GM23248 (cell line): ENCODE measurements around the gene NEK11. TPM values are rescaled to one million over a fixed set of nuclear protein-coding genes. Genes with fewer than 3 reads are reported as not detected.
"Not testable (repeated sequence)": the region's sequence is repeated elsewhere in the genome, so short reads cannot be mapped to it uniquely, and the experiment has no call there.

Source experiments
- DNase-seq: peaks from one replicate; pipeline ENCODE4 v3.0.0-alpha.2; 2015
- H2AFZ ChIP-seq: fragments of 200-600 bp; sonication (generic); 2 replicates; pipeline ENCODE4 v1.6.1; 2016; ENCODE audit warnings: antibody characterized with exemption
- H3F3A ChIP-seq: fragments of 200-600 bp; sonication (generic); 2 replicates; pipeline ENCODE4 v1.6.1; 2016; ENCODE audit warnings: mild to moderate bottlenecking, antibody characterized with exemption, mixed run types; ENCODE audit not compliant: insufficient read depth
- H3K27ac ChIP-seq: fragments of 200-600 bp; sonication (generic); 2 replicates; pipeline ENCODE4 v1.5.1; 2016; ENCODE audit warnings: mild to moderate bottlenecking
- H3K27me3 ChIP-seq: fragments of 200-600 bp; sonication (generic); replicated peaks from 2 replicates; pipeline ENCODE4 v1.6.1; 2016; ENCODE audit warnings: mild to moderate bottlenecking; ENCODE audit not compliant: insufficient read depth
- H3K36me3 ChIP-seq: fragments of 200-600 bp; sonication (generic); 2 replicates; pipeline ENCODE4 v1.6.1; 2016; ENCODE audit warnings: low read depth, mild to moderate bottlenecking
- H3K4me1 ChIP-seq: fragments of 200-600 bp; sonication (generic); 2 replicates; pipeline ENCODE4 v1.6.1; 2016; ENCODE audit warnings: mild to moderate bottlenecking; ENCODE audit not compliant: insufficient read depth
- H3K4me2 ChIP-seq: fragments of 200-600 bp; sonication (generic); one replicate; pipeline ENCODE4 v1.6.1; 2016; ENCODE audit warnings: mild to moderate bottlenecking; ENCODE audit not compliant: unreplicated experiment
- H3K4me3 ChIP-seq: fragments of 200-600 bp; sonication (generic); 2 replicates; pipeline ENCODE4 v1.5.1; 2016; ENCODE audit warnings: mild to moderate bottlenecking
- H3K79me2 ChIP-seq: fragments of 200-600 bp; sonication (generic); 2 replicates; pipeline ENCODE4 v1.6.1; 2016; ENCODE audit warnings: mild to moderate bottlenecking; ENCODE audit not compliant: insufficient read depth
- H3K9ac ChIP-seq: fragments of 200-600 bp; sonication (generic); 2 replicates; pipeline ENCODE4 v1.6.1; 2016; ENCODE audit warnings: mild to moderate bottlenecking
- H3K9me2 ChIP-seq: fragments of 200-600 bp; sonication (generic); 2 replicates; pipeline ENCODE4 v1.6.1; 2016; ENCODE audit warnings: mixed run types, mild to moderate bottlenecking, moderate library complexity; ENCODE audit not compliant: insufficient read depth
- H3K9me3 ChIP-seq: fragments of 200-600 bp; sonication (generic); one replicate; pipeline ENCODE4 v1.6.1; 2017; ENCODE audit warnings: low read depth
- H4K20me1 ChIP-seq: fragments of 200-600 bp; sonication (generic); 2 replicates; pipeline ENCODE4 v1.6.0; 2016; ENCODE audit not compliant: insufficient read depth
- EZH2 ChIP-seq: fragments of 200-600 bp; sonication (generic); IDR thresholded peaks from 2 replicates; pipeline ENCODE4 v1.6.1; 2018; ENCODE audit warnings: antibody characterized with exemption, mild to moderate bottlenecking; ENCODE audit not compliant: insufficient read depth, poor library complexity, severe bottlenecking
- EZH2phosphoT487 ChIP-seq: fragments of 200-600 bp; sonication (generic); IDR thresholded peaks from 2 replicates; pipeline ENCODE4 v1.6.1; 2018; ENCODE audit warnings: antibody characterized with exemption, moderate library complexity, mild to moderate bottlenecking, low read depth; ENCODE audit not compliant: insufficient read depth
- WGBS, 2 experiments: methylation state at CpG; one replicate each; pipeline ENCODE4 v1.1.6; 2015 to 2017; ENCODE audit warnings: low lambda C conversion rate in 2 of 2, low coverage in 1 of 2; ENCODE audit errors: missing lambda C conversion rate in 2 of 2; 5-methylcytosine and 5-hydroxymethylcytosine counted together
- in situ Hi-C: fragments of 300-500 bp; cut with MboI; formaldehyde crosslinking; loops from 2 replicates; pipeline ENCODE4 v1.15.0; 2020
- polyA plus RNA-seq: library from polyadenylated mRNA; unstranded; fragments of >200 nt; fragmentation: Nextera tagmentation; extraction: Ambion mirVana; gene quantifications from 2 replicates; pipeline ENCODE4 v1.2.1, GENCODE V29; 2016
- total RNA-seq: library from RNA; depleted of rRNA; stranded (reverse); fragments of >200 nt; shearing (Covaris generic); gene quantifications from 2 replicates; pipeline ENCODE4 v1.2.3, GENCODE V29; 2014

Gene NEK11
- total and polyA plus RNA-seq, 2 experiments from 2014 or later = 7.6 to 18.5 TPM

- Histone ChIP-seq H3K4me3 (no peak overlapping the region), H3K27me3 (no peaks in the 10 kb centered on the region), H3K79me2 (no peaks in the 10 kb centered on the region), H3K27ac (no peak overlapping the region), H3K4me2 (no peak overlapping the region), H3K9ac (no peak overlapping the region), H3F3A (no peaks in the 10 kb centered on the region), H3K9me2 (no peaks in the 10 kb centered on the region), H2AFZ (no peak overlapping the region), H3K9me3 (no peaks in the 10 kb centered on the region), H4K20me1 (no peaks in the 10 kb centered on the region), H3K36me3 (no peaks in the 10 kb centered on the region), H3K4me1 (no peaks in the 10 kb centered on the region)
- in situ Hi-C loops = no loop called here
- WGBS, 2 experiments = 82 to 89% methylated on average over 1 of the region's 1 CpG
- TF ChIP-seq EZH2 = no peak
- TF ChIP-seq EZH2phosphoT487 = no peak
- DNase-seq = peak; percentile 55
These were observed 299.6 kb downstream of the NEK11 start for GRCh38 chr3:131326307-131326706.

GRCh38 chr3:131328721-131329120 lies 302.0 kb downstream of the NEK11 start:
- H3F3A ChIP-seq = no peaks in the 10 kb centered on the region
- no peak overlapping the region for H3K4me2 ChIP-seq
- H3K27ac ChIP-seq = no peak overlapping the region
- H3K36me3 ChIP-seq = no peaks in the 10 kb centered on the region
- no peaks in the 10 kb centered on the region for H3K79me2 ChIP-seq
- no peak overlapping the region for H3K9ac ChIP-seq
- in situ Hi-C loops = no loop called here
- WGBS, 2 experiments = 31 to 41% methylated on average over 3 of the region's 3 CpGs
- no peaks in the 10 kb centered on the region for H3K4me1 ChIP-seq
- H2AFZ ChIP-seq = no peak overlapping the region
- no peaks in the 10 kb centered on the region for H3K9me2 ChIP-seq
- no peaks in the 10 kb centered on the region for H3K9me3 ChIP-seq
- H4K20me1 ChIP-seq = no peaks in the 10 kb centered on the region
- no peak for TF ChIP-seq EZH2
- no peak for TF ChIP-seq EZH2phosphoT487
- H3K4me3 ChIP-seq = no peak overlapping the region
- no peaks in the 10 kb centered on the region for H3K27me3 ChIP-seq
- DNase-seq = no peak

GRCh38 chr3:131329774-131330173 lies 303.1 kb downstream of the NEK11 start:
- no peaks in the 10 kb centered on the region for H4K20me1 ChIP-seq
- no peak for DNase-seq
- H3K4me1 ChIP-seq = no peaks in the 10 kb centered on the region
- TF ChIP-seq EZH2 (no peak), EZH2phosphoT487 (no peak)
- no peak overlapping the region for H3K9ac ChIP-seq
- in situ Hi-C loops = no loop called here
- 81 to 88% methylated on average over 5 of the region's 5 CpGs for WGBS, 2 experiments
- no peaks in the 10 kb centered on the region for H3F3A ChIP-seq
- H3K9me2 ChIP-seq = no peaks in the 10 kb centered on the region
- no peak overlapping the region for H3K4me2 ChIP-seq
- H3K9me3 ChIP-seq = no peaks in the 10 kb centered on the region
- H3K36me3 ChIP-seq = no peaks in the 10 kb centered on the region
- no peak overlapping the region for H2AFZ ChIP-seq
- no peaks in the 10 kb centered on the region for H3K79me2 ChIP-seq
- H3K4me3 ChIP-seq = no peak overlapping the region
- no peaks in the 10 kb centered on the region for H3K27me3 ChIP-seq
- no peak overlapping the region for H3K27ac ChIP-seq

DNA sequence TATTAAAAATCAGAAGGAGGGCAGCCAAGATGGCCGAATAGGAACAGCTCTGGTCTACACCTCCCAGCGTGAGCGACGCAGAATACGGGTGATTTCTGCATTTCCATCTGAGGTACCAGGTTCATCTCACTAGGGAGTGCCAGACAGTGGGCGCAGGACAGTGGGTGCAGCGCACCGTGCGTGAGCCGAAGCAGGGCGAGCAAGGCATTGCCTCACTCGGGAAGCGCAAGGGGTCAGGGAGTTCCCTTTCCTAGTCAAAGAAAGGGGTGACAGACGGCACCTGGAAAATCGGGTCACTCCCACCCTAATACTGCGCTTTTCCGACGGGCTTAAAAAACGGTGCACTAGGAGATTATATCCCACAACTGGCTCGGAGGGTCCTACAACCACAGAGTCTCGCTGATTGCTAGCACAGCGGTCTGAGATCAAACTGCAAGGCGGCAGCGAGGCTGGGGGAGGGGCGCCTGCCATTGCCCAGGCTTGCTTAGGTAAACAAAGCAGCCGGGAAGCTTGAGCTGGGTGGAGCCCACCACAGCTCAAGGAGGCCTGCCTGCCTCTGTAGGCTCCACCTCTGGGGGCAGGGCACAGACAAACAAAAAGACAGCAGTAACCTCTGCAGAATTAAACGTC lies 304.9 kb downstream of the NEK11 start:
- H3F3A ChIP-seq, H3K79me2 ChIP-seq, H3K27ac ChIP-seq, H2AFZ ChIP-seq, H3K9me3 ChIP-seq, H3K9me2 ChIP-seq, H3K4me3 ChIP-seq, H3K4me2 ChIP-seq, H3K4me1 ChIP-seq, H4K20me1 ChIP-seq, H3K36me3 ChIP-seq, DNase-seq, in situ Hi-C loops, H3K27me3 ChIP-seq, H3K9ac ChIP-seq: not testable (repeated sequence)
- WGBS, 2 experiments = 82 to 83% methylated on average over 27 of the region's 27 CpGs
